HG02610 (cell line): Measurements from ENCODE around the gene GCFC2.
"Not testable (repeated sequence)": the region's sequence is repeated elsewhere in the genome, so short reads cannot be mapped to it uniquely, and the experiment has no call there.

Source experiments
- ATAC-seq: cut with Tn5 transposase; IDR thresholded peaks from one replicate; pipeline ENCODE4 v1.9.1; 2021; ENCODE audit warnings: mild to moderate bottlenecking, moderate library complexity; ENCODE audit not compliant: unreplicated experiment

Gene GCFC2

DNA sequence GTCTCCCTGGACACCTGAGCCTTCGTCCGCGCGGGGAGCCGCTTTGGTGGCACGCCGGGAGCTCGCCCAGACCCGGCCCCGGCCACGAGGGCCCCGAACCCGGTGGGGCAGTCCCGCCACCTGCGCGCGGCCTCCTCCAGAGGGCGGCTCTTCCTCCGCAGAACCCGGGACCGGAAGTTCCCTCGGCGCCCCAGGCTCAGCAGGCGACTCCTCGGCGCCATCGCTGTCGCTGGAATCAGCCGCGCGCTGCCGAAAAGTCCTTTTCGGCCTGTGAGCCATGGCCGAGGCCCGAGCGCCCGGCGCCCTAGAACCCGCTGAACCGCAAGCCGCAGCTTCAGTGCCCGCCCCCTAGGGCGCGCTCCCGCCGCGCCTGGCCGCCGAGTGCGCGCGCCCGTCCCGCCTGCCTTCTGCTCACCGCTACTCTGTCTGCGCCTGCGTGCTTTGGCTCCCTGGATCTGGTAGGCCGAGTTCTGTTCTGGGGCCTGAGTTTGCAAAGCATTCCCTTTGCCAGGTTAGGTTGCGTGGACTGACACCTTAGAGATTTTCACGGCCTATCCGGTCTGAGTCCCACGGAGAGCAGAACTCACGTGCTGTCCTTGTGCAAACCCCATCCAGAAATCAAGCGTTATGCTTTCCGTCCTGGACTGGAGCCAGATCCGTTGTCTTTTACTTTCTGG lies at the start of gene GCFC2:
TSS of gene GCFC2 (minus strand) at position 339 of the 677 bp plus-strand sequence. CDS start at position 279, 60 bp downstream.
- peak; percentile 96 for ATAC-seq

DNA sequence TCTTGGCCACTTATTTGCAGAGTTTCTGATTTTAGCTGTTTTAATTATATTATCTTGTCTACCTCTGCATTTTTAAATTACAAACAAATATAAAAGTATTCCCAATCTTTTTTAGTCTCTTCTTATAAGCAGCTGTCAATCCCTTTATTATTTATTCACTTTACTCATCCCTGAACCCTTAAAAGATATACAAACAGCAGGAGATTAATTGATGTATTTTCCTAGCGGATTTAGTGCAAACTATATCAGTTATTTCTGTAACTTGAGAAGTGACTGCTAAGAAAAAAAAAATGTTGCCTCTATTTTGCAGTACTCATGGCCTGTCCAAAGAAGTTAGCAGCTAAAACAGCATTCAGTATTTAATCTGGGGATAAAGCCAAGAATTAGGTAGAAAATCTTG lies 42.1 kb upstream of the GCFC2 start:
- no peak for ATAC-seq

DNA sequence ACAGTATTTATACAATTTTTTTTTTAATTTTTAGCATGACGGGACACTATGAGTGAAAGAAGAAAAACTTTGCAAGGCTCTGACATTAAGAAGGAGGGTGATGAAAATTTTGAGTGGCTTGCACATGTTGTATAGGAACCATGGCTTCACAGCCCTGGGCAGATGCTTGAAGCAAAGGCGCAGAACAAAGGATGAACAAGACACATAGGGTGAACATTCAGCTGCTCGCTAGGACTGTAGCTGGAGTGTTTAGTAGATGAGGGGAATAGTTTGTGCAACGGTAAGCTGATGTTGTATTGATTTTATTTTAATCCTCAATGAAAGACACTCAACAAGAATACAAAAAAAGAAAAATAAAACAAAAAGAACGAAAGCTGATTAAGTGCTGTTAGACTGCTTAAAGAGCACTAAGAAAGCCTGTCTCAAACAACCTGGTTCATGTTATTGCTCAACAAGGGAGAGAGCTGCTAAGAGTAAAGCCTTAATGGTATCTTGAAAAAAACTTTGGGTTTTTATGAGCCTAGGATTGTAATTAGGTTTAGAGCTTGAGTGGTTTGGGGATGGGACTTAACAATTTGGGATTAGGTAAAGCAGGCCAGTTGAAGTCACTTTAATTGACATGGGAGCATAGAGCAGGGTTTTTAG lies 41.2 kb upstream of the GCFC2 start:
- ATAC-seq = no peak

DNA sequence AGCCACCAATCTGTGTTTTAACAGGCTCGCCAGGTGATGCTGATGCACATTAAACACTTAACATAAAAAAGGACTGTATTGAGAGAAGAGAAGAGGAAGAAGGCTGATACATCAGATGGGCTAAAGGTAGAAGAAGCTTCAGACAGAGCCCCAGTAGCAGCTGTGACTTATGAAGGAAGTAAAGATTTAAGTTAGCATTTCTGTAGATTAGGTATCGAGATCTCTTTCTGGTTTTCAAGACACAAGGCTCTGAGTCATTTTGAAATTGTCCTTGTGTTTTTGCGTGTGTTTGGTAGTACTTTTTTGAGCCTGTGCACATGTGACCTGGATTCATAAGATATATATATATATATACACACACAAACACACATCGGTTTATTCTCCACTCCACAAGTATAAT lies 40.6 kb upstream of the GCFC2 start:
- no peak for ATAC-seq

DNA sequence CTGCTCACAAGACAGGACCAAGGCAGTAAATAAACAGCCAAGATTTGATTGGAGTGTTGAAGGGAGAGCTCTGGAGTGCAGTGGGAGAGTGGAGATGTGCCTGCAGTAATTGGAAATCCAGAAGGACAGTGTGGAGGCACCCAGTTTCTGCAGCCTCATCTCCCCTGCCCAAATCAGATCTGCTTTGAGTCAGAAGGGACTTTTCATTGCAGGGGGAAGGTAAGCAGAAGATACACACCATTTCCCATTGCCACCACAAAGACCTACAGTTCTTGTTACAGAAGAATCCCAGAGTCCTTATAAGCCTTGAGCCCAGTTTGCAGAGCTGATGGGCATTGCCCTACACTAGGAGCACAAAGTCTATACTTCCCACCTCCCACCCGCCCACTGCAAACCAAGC lies 27.2 kb upstream of the GCFC2 start:
- ATAC-seq = peak; percentile 82

DNA sequence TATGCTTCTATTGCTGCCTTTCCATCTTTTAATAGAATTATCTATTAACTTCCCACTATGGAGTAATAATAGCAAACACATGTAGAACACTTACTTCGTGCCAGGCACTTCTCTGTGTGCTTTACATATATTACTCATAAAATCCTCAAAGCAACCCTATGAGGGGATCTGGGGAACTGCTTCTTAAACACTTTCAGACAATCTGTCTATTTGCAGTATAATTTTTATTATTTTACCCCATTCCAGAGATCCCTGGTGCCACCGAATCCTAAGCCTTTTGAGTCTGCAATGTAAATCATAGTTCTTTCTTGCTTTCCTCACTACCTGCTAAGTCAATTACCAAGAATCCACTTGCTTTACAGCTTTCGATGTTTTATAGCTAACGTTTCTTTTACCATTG lies 25.6 kb upstream of the GCFC2 start:
- no peak for ATAC-seq

DNA sequence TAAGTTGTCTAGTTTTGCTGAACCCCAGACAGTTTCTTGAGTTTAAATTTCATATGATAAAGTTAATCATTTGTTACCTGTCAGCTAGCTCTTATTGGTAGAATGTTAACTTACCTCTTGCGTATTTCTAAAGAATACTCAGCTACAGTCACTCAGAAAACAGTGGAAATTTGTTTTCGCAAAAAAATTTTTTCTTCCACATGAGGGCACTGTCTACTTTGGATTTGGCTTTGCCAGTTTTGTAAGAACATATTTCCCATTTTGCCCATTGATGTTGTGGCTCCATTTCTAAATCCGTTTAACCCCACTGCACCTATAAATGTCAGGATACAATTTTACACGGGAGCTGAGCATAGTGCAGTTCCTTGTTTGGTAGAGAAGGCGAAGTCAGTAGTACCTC lies 19.1 kb upstream of the GCFC2 start:
- ATAC-seq = no peak

DNA sequence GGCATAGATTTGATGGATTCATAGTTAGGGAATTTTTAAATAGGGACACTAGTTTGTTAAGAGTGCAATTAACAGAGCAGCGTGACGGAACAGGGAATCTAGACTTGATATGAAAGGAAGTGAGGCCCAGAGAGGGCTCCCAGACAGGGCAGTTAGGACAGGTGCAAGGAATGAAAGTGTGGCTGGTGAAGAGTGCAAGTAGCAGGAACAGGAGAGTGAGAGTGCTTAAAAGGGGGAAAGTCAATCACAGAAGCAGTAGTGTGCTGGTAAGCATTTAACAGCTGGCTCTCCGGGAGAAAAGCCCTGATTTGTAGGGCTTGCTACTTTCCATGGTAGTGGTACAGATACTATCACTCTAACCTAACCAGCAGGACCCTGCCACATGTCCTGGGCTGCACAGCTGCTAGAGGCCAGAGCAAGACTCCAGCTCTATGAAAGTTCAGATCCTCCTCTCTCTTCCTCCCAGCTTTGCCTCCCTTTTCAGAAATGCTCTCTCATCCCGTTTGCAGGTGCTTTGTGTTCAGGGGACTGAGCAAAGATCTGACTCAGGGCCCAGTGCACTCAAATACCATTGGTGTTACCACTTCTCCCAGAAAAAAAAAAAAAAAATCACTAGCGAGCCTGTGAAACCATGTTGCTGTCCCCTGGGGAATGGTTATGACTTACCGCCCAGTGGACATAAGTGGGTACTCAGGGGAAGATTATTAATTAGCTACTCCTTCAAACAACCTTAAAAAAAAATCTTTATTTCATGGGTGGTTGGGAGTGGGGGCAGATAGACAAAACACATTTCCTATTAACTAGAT lies 18.1 kb upstream of the GCFC2 start:
- ATAC-seq = no peak

DNA sequence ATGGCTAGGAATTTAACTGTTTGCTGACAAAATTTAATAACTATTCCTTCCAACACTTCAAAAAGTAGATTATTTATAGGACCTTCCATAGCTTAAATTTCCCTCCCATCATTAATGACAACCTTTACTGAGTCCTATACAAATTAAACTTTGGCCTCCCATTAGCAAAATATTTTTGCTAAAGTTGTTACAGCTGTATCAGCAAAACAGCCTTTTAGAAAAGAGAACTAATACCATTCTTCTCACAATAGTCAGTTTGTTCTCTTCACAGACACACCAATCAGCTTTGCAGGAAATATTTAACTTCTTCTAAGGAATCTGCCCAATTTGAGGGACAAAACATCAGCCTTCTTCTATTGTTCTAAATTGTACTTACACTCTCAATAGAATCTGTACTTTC lies 12.0 kb upstream of the GCFC2 start:
- ATAC-seq = no peak

DNA sequence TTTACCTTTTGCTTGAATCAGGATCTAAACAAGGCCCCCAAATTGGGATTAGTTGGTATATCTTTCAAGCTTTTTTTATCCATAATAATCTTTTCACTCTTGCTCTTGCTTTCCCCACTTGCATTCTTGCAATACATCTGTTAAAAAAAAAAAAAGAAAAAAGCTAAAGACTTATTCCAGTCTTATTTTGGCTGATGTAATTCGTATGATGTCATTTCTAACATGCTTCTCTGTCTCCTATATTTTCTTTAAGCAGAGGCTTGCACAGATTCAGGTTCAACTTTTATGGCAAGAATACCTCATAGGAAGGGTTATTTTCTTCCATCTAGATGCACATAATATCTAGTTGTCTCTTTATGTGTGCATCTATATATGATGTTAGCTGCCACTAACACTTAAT lies 9.8 kb upstream of the GCFC2 start:
- ATAC-seq = no peak

DNA sequence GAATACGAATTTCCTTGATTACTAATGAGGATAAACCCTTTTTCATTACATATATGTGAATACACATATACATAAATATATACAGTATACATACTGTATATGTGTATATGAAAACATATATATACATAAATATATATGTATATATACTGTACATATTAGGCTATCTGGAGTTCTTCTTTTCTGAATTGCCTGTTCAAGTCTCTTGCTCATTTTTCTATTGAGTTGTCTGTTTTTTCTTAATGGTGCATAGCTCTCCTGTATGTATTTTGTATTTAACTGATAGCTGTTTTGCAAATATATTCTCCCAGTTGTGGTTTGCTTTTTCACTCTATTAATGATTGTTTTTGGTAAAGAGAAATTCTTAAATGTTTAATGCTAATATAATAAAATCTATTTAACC lies 8.9 kb upstream of the GCFC2 start:
- ATAC-seq = no peak

DNA sequence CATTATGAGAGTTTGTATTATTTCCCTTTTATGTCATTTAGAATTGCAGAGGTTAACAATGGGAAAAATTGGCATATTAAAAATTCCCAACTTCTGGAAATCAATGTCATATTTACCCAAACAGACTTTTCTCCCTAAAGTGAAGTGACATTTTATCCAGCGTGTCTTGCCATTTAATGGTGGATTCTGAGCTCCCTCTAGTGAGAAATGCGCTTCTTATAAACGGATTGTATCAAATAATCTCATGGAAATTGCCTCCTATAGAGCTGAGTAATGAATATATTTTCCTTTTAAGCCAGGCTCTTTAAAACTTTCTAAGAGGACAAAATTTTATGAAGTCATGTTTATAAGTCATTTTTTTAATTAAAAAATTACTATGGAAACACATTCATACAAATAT lies 5.7 kb upstream of the GCFC2 start:
- no peak for ATAC-seq

DNA sequence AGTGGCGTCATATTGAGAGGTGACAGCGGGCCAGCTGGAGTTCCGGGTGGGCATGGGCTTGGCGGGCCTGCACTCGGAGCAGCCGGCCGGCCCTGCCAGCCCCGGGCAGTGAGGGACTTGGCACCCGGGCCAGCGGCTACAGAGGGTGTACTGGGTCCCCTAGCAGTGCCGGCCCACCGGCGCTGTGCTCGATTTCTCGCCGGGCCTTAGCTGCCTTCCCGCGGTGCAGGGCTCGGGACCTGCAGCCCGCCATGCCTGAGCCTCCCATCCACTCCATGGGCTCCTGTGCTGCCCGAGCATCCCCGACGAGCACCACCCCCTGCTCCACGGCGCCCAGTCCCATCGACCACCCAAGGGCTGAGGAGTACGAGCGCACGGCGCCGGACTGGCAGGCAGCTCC lies 875 bp upstream of the GCFC2 start:
- ATAC-seq = not testable (repeated sequence)

DNA sequence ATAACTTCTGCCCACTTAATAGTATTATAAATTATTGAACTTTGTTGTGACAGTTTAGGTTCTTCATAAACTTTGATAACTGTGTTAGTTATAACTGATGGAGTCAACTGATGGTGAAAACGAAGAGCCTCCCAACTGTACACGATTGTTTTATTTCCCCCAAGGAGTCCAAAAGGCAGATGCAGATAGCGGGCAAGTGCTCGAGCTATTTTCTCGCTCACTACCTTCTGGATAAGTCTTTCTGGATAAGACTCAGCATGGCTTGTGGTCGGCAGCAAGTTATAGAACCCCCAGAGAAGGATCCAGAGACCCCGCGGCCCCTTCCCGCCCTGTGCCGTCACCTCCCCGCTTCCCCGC lies 517 bp downstream of the GCFC2 start:
- ATAC-seq = no peak

DNA sequence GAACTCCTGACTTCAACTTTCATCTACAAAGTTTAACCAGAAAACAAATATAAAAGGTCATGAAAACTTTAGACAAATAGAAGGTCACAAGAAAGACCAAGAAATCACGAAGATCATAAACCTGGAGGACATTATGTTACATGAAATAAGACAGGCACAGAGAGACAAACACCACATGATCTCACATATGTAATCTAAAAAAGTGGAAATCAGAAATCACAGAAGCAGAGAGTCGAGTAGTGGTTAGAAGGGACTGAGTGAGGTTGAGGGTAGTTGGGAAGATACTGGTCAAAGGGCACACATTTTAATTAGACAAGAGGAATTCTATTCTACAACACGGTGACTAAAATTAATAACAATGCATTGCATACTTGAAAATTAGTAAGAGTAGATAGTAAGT lies 1.4 kb downstream of the GCFC2 start:
- no peak for ATAC-seq

DNA sequence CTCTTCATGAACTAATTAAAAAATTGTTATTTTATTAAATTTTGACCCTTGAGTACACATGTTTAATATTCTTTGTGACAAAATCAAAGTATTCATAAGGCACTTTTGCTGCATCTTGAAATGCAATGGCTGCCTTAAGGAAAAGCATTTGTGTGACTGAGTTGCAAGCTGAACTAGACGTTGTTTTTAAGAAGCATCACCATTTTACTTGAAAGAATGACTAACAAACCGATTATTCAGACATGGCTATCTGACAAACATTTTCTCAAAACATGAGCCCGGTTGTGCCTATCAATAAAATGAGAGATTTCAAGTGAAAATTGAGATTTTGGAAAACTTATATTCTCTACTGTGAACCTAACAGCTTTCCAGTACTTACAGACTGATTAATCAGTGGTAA lies 2.8 kb downstream of the GCFC2 start:
- no peak for ATAC-seq

DNA sequence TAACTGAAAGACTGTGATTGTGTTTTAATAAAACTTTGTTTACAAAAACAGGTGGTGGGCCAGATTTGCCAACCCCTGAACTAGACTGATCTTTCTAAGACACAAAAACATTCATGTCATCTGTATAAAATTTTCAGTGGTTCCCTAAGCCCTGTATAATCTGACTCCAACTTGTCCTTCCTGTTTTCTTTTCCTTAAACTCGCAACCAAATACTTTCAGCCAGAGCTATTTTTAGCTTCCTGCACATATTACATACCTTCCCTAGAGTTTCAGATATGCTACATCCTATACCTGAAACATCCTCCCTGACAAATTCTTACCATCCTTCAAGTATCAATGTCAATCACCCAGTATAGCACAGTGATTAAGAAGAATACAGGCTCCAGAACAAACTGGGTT lies 4.8 kb downstream of the GCFC2 start:
- no peak for ATAC-seq

DNA sequence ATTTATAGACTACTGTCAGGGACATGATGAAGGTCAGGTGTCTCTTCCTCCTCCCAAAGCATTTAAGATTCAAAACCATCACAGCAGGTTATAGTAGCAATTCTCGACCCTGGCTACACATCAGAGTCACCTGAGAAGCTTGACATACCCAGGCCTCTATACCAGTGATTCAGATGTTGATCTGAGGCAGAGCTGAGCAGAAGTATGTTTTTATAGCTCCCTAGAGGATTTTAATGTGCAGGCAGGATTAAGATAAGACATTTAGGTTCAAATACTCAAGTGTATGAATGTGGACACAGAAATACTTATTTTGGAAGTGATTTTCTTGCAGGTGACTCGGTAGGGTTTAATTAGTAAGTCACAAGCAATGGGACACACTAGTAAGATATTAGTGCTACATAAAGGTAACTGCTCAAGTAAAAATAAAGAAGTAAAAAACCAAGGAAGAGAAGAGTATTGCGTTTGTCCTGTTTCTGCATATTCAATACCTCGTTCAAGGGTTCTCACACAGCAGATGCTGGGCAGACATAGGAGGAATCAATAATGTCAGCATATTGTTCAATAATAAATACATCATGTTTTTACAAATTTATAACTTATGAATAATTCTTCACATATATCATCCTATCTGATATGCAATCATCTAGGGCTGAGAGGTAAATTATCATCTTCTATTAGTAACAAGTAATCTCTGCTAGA lies 7.0 kb downstream of the GCFC2 start:
- ATAC-seq = no peak

DNA sequence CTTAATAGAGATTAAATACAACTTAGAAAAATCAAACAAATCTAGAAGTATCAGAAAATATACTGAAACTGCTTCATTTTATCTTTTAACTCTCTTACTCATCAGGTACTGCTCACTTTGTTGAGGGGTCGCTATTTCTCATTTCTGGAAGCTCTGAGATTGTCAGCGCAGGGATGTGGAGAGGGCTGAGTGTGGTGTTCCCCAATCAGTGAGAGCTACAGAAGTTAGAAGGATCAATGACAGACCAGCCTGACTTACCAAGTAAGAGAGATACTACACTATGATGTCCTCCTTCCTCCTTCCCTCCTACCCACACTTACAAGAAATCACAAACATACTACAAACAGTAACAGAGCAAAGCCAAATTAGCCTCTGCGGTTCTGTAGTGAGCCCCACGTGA lies 8.1 kb downstream of the GCFC2 start:
- no peak for ATAC-seq

DNA sequence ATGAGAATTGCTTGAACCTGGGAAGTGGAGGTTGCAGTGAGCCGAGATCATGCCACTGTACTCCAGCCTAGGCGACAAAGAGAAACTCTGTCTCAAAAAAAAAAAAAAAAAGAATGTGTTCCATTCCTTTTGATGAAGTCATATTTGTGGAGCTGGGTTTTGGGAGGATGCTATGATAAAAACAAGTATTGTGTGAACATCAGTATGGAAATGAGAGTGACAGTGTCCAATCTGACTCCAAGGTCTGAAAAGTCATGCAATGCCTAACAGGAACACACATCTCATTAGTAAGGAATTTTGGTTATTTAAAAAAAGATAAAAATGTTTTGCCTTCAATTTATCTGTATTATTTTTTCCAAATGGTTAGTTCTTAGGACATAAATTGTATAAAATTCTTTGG lies 11.8 kb downstream of the GCFC2 start:
- ATAC-seq = no peak

DNA sequence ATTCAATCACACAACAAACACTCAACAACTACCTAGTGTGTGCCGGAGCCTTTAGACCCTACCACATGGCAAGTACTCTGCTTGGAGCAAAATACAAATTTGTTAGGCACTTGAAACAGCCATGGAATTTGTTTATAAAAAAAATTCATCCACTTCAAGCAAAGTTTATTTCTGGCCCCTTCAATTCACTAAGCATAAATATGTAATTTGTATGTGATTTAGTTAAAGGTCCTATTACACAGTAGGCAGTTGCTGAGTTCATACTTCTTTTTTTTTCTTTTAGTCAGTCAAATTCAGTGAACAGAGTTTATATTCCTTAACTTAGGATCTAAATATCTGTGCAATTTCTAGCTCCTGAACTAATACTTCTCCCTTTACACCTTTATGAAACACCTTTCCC lies 22.5 kb downstream of the GCFC2 start:
- no peak for ATAC-seq

DNA sequence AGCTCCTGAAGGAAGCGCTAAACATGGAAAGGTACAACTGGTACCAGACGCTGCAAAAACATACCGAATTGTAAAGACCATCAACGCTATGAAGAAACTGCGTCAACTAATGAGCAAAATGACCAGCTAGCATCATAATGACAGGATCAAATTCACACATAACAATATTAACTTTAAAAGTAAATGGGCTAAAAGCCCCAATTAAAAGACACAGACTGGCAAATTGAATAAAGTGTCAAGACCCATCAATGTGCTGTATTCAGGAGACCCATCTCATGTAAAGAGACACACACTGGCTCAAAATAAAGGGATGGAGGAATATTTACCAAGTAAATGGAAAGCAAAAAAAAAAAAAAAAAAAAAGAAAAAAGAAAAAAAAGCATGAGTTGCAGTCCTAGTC lies 27.3 kb downstream of the GCFC2 start:
- not testable (repeated sequence) for ATAC-seq
